Lower lobe of right lung (tissue), 2 donors: Measurements from ENCODE around the gene TPK1. TPM values are rescaled to one million over a fixed set of nuclear protein-coding genes. Genes with fewer than 3 reads are reported as not detected.

Source experiments
- ATAC-seq, 2 donors: fragments of 200-7000 bp; cut with Tn5 transposase; one replicate each; pipeline ENCODE4 v1.9.1; 2020 to 2022; ENCODE audit warnings: mild to moderate bottlenecking in 2 of 2, moderate library complexity in 2 of 2
- DNase-seq: peaks from one replicate; pipeline ENCODE4 v3.0.0-alpha.2; 2020
- H3K27ac ChIP-seq: fragments of 200-600 bp; one replicate; pipeline ENCODE4 v1.8.0; 2022
- H3K27me3 ChIP-seq: fragments of 200-600 bp; one replicate; pipeline ENCODE4 v1.8.0; 2022; ENCODE audit warnings: low read depth
- H3K36me3 ChIP-seq: fragments of 200-600 bp; one replicate; pipeline ENCODE4 v1.8.0; 2022; ENCODE audit warnings: mild to moderate bottlenecking
- H3K4me1 ChIP-seq: fragments of 200-600 bp; one replicate; pipeline ENCODE4 v1.8.0; 2022
- H3K4me3 ChIP-seq: fragments of 200-600 bp; one replicate; pipeline ENCODE4 v1.8.0; 2022; ENCODE audit warnings: mild to moderate bottlenecking
- H3K9me3 ChIP-seq: fragments of 200-600 bp; one replicate; pipeline ENCODE4 v1.8.0; 2022
- CTCF ChIP-seq: fragments of 200-600 bp; IDR thresholded peaks from one replicate; pipeline ENCODE4 v1.8.0; 2022; ENCODE audit warnings: antibody characterized with exemption, mild to moderate bottlenecking
- intact Hi-C: fragments of 100-400 bp; cut with DNase I; formaldehyde crosslinking; loops from one replicate; pipeline ENCODE4 v1.11.0; 2022
- total RNA-seq: library from RNA; stranded (reverse); fragmentation: NEBNext Ultra II Directional; extraction: Animal tissue kit (Norgen Biotek cat#: 25700); gene quantifications from one replicate; pipeline ENCODE4 v1.2.1, GENCODE V29; 2021
- donor health status: DM: no; HTN: yes; CAD: no; lungs with severe emphysema.

Gene TPK1
- total RNA-seq, 1 donor from 2014 or later = 9.0 TPM

GRCh38 chr7:144709066-144709465 is 126.8 kb downstream of the TPK1 start:
- no peak overlapping the region for H3K4me3 ChIP-seq
- DNase-seq = no peak
- no peaks in the 10 kb centered on the region for H3K27me3 ChIP-seq
- no peak for TF ChIP-seq CTCF
- H3K36me3 ChIP-seq = no peaks in the 10 kb centered on the region
- intact Hi-C loops = no loop called here
- no peak overlapping the region for H3K27ac ChIP-seq
- no peaks in the 10 kb centered on the region for H3K4me1 ChIP-seq
- no peaks in the 10 kb centered on the region for H3K9me3 ChIP-seq
- no peak for ATAC-seq

DNA sequence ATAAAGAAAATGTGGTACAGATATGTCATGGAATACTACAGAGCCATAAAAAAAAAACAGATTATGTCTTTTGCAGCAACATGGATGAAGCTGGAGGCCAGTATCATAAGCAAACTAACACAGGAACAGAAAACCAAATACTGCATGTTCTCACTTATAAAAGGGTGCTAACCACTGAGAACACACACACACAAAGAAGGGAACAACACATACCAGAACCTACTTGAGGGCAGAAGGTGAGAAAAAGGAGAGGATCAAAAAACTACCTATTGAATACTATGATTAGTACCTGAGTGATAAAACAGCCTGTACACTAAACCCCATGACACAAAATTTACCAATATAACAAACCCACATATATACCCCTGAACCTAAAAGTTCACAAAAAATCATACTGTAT is 144.6 kb downstream of the TPK1 start:
- ATAC-seq (no peak), DNase-seq (no peak)
- Histone ChIP-seq H3K36me3 (no peaks in the 10 kb centered on the region), H3K4me1 (no peaks in the 10 kb centered on the region), H3K4me3 (no peak overlapping the region), H3K9me3 (no peaks in the 10 kb centered on the region), H3K27me3 (no peaks in the 10 kb centered on the region), H3K27ac (no peak overlapping the region)
- intact Hi-C loops = no loop called here
- no peak for TF ChIP-seq CTCF

GRCh38 chr7:144682581-144683280 is 153.1 kb downstream of the TPK1 start:
- intact Hi-C loops = no loop called here
- ATAC-seq (no peak), DNase-seq (no peak)
- no peak for TF ChIP-seq CTCF
- no peaks in the 10 kb centered on the region for H3K4me1 ChIP-seq
- H3K4me3 ChIP-seq = no peak overlapping the region
- no peaks in the 10 kb centered on the region for H3K27me3 ChIP-seq
- no peak overlapping the region for H3K27ac ChIP-seq
- H3K36me3 ChIP-seq = no peaks in the 10 kb centered on the region
- no peaks in the 10 kb centered on the region for H3K9me3 ChIP-seq

- Histone ChIP-seq H3K27me3 (no peaks in the 10 kb centered on the region), H3K27ac (no peak overlapping the region), H3K4me1 (no peaks in the 10 kb centered on the region), H3K9me3 (no peaks in the 10 kb centered on the region), H3K36me3 (no peaks in the 10 kb centered on the region), H3K4me3 (no peak overlapping the region)
- ATAC-seq (no peak), DNase-seq (no peak)
- no peak for TF ChIP-seq CTCF
- intact Hi-C loops = no loop called here
Observed at GRCh38 chr7:144676492-144676891, 159.4 kb downstream of the TPK1 start.

DNA sequence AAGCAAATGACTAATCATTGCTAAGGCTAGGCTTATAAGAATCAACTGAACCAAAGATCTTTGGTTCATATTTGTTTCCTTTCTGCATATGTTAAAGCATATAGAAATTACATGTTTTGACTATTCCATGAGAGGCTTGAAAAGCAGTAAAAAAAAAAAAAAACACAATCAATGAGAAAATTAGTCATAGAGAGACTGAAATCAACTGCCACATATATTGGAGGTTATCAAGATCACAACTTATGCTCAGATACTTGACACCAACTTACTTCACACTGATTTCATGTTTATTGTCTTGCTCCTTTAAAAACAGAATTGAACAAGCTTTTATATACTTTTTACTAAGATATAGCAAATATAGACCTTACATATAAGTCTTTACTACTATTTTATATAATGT is 161.3 kb downstream of the TPK1 start:
- TF ChIP-seq CTCF = no peak
- Histone ChIP-seq H3K9me3 (no peaks in the 10 kb centered on the region), H3K27ac (no peak overlapping the region), H3K36me3 (no peaks in the 10 kb centered on the region), H3K4me3 (no peak overlapping the region), H3K27me3 (no peaks in the 10 kb centered on the region), H3K4me1 (no peaks in the 10 kb centered on the region)
- ATAC-seq = no peak
- intact Hi-C loops = no loop called here
- no peak for DNase-seq
